Tibial artery (tissue), 4 donors: ENCODE results near the gene KAT8.

Source experiments
- DNase-seq, 2 donors: peaks; one replicate each; pipeline ENCODE4 v3.0.0-alpha.2; 2019
- H3K27ac ChIP-seq, 2 donors: fragments of 200-600 bp; sonication (generic) in 1 of 2; 1 replicate in 1 of 2; 2 replicates in 1 of 2; pipeline ENCODE4 v1.5.1; 2018 to 2019; ENCODE audit warnings: mild to moderate bottlenecking in 1 of 2
- H3K27me3 ChIP-seq, 2 donors: fragments of 200-600 bp; sonication (generic) in 1 of 2; one replicate each; pipeline versions ENCODE4 v1.5.1 to v1.6.0; 2016 to 2019
- H3K36me3 ChIP-seq, 3 donors: fragments of 200-600 bp; sonication (generic) in 2 of 3; one replicate each; pipeline ENCODE4 v1.5.1; 2016 to 2019; ENCODE audit warnings: mild to moderate bottlenecking in 2 of 3
- H3K4me1 ChIP-seq, 4 donors: fragments of 200-600 bp; sonication (generic) in 2 of 4; 1 replicate in 3 of 4; 2 replicates in 1 of 4; pipeline ENCODE4 v1.5.1; 2016 to 2019
- H3K4me3 ChIP-seq, 2 donors: fragments of 200-600 bp; sonication (generic) in 1 of 2; 1 replicate in 1 of 2; 2 replicates in 1 of 2; pipeline ENCODE4 v1.5.1; 2018 to 2019; ENCODE audit warnings: mild to moderate bottlenecking in 2 of 2
- H3K9me3 ChIP-seq, 3 donors: fragments of 200-600 bp; sonication (generic) in 1 of 3; one replicate each; pipeline ENCODE4 v1.5.1; 2016 to 2019
- CTCF ChIP-seq, 2 experiments: fragments of 200-600 bp in 1 of 2; fragments of 450-650 bp in 1 of 2; IDR thresholded peaks; one replicate each; pipeline ENCODE4 v1.5.1; 2017 to 2019; ENCODE audit warnings: antibody characterized with exemption in 2 of 2, mild to moderate bottlenecking in 1 of 2, moderate library complexity in 1 of 2
- intact Hi-C: fragments of 100-400 bp; cut with DNase I; formaldehyde crosslinking; loops from one replicate; pipeline ENCODE4 v1.15.0; 2023; ENCODE audit warnings: low total_unique reads

Gene KAT8

GRCh38 chr16:31087971-31088370 is 29.5 kb upstream of the KAT8 start:
- Histone ChIP-seq H3K4me1 (peaks cover 0 to 6% (median 2%) of the 10 kb centered on the region in 4 donors), H3K36me3 (peaks cover 3 to 83% (median 67%) of the 10 kb centered on the region in 3 donors), H3K27me3 (no peaks in the 10 kb centered on the region), H3K9me3 (no peaks in the 10 kb centered on the region), H3K27ac (no peak overlapping the region), H3K4me3 (no peak overlapping the region)
- intact Hi-C loops = no loop called here
- TF ChIP-seq CTCF (IDR thresholded peaks at IDR 0.05) = no peak
- DNase-seq = no peak

- H3K4me1 ChIP-seq = peaks cover 0 to 12% (median 8%) of the 10 kb centered on the region in 4 donors
- H3K36me3 ChIP-seq = peaks cover 3 to 76% (median 61%) of the 10 kb centered on the region in 3 donors
- H3K9me3 ChIP-seq = no peaks in the 10 kb centered on the region
- no peak within 1 kb of the TSS for H3K4me3 ChIP-seq
- no peak for DNase-seq
- intact Hi-C loops = no loop called here
- TF ChIP-seq CTCF (IDR thresholded peaks at IDR 0.05) = no peak
- no peaks in the 10 kb centered on the region for H3K27me3 ChIP-seq
- no peak within 1 kb of the TSS for H3K27ac ChIP-seq
Observed at GRCh38 chr16:31088459-31089183, 28.8 kb upstream of the KAT8 start, which contains the start of gene PRSS53. Gene PRSS53 (minus strand): TSS chr16:31088943. CDS start chr16:31088809, 134 bp downstream.

GRCh38 chr16:31089199-31089598 is 28.3 kb upstream of the KAT8 start:
- no peak for DNase-seq
- H3K27me3 ChIP-seq = no peaks in the 10 kb centered on the region
- no peak overlapping the region for H3K4me3 ChIP-seq
- TF ChIP-seq CTCF (IDR thresholded peaks at IDR 0.05) = no peak
- H3K4me1 ChIP-seq = peaks cover 0 to 16% (median 12%) of the 10 kb centered on the region in 4 donors
- peaks cover 3 to 70% (median 56%) of the 10 kb centered on the region in 3 donors for H3K36me3 ChIP-seq
- intact Hi-C loops = no loop called here
- no peak overlapping the region for H3K27ac ChIP-seq
- H3K9me3 ChIP-seq = no peaks in the 10 kb centered on the region

GRCh38 chr16:31090540-31090939 is 26.9 kb upstream of the KAT8 start:
- Histone ChIP-seq H3K4me3 (no peak overlapping the region), H3K27me3 (no peaks in the 10 kb centered on the region), H3K27ac (no peak overlapping the region), H3K36me3 (peaks cover 3 to 58% (median 42%) of the 10 kb centered on the region in 3 donors), H3K9me3 (no peaks in the 10 kb centered on the region), H3K4me1 (peaks cover 0 to 22% (median 12%) of the 10 kb centered on the region in 4 donors)
- intact Hi-C loops = no loop called here
- DNase-seq = no peak
- TF ChIP-seq CTCF (IDR thresholded peaks at IDR 0.05) = no peak

- DNase-seq = no peak
- H3K4me3 ChIP-seq = no peak overlapping the region
- no peak overlapping the region for H3K27ac ChIP-seq
- peaks cover 3 to 40% (median 25%) of the 10 kb centered on the region in 3 donors for H3K36me3 ChIP-seq
- no peaks in the 10 kb centered on the region for H3K27me3 ChIP-seq
- peaks cover 0 to 22% (median 12%) of the 10 kb centered on the region in 4 donors for H3K4me1 ChIP-seq
- no peaks in the 10 kb centered on the region for H3K9me3 ChIP-seq
- TF ChIP-seq CTCF (IDR thresholded peaks at IDR 0.05) = no peak
- intact Hi-C loops = no loop called here
Observed at GRCh38 chr16:31092330-31092729, 25.1 kb upstream of the KAT8 start.
